HG02884 (cell line): ENCODE results near the gene FAM90A1.
"Not testable (repeated sequence)": the region's sequence is repeated elsewhere in the genome, so short reads cannot be mapped to it uniquely, and the experiment has no call there.

ENCODE experiments used
- ATAC-seq: cut with Tn5 transposase; IDR thresholded peaks from one replicate; pipeline ENCODE4 v1.9.1; 2021; ENCODE audit warnings: mild to moderate bottlenecking, moderate library complexity; ENCODE audit not compliant: unreplicated experiment

The FAM90A1 gene

DNA sequence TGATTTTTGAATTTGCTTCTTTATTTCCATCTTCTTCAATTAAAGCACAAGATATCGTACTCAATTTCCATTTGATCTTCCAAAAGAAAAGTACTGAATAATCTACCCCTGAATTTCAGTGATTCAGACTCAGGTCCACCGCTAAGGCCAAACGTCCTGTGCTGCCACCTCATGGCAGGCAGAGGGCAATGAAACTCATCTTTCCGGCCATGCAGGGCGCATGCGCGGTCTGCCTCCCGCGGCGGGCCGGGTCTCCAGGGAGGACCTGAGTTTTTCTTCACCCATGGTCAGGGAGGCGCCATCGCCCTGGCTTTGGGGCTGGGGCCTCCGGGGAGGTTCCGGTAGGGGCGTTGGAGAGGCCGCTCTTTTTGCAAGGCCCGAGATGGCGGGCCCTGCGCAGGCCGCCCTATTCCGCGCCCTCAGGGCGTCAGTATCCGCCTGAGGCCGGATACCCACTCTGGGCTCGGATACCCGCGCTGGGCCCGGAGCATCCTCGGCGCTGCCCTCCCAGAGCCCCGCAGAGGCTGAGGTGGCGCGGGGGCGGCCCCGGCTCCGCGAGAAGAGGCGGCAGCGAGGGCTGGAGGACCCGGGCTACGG is 47.3 kb downstream of the FAM90A1 start:
- ATAC-seq = not testable (repeated sequence)

DNA sequence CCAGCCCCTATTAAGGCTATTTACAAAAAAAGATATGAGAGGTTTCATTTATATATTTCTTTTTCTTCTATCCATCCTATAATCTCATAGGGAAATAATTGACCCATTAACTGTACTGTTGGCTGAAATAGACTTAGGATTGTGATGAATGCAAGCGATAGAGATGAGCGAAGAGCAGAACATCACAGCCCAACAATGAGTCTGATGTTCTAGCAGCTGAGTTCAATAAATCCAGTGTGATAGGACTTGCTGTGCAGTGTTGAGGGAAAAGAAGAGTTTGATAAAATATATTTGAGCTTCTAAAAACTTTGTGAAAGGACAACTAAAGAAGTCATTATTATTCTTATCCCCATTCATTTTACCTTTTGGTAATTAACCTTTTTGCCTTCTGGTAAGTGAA is 54.5 kb downstream of the FAM90A1 start:
- not testable (repeated sequence) for ATAC-seq
